H1 (cell line): ENCODE data around the gene GXYLT1. TPM values are rescaled to one million over a fixed set of nuclear protein-coding genes. Genes with fewer than 3 reads are reported as not detected.

Experiments used
- CTCF ChIA-PET: fragments of 300-600 bp; sonication (Branson Sonifier 250); formaldehyde crosslinking; loops from one replicate; lab custom pipeline; 2021; ENCODE audit not compliant: partially characterized antibody; lab: Charles Lee
- POLR2A ChIA-PET: fragments of 300-600 bp; sonication (Branson Sonifier 250); formaldehyde crosslinking; loops from one replicate; lab custom pipeline; 2021; ENCODE audit warnings: inconsistent platforms; ENCODE audit not compliant: partially characterized antibody; lab: Charles Lee
- DNase-seq, 2 experiments: peaks; one replicate each; pipeline versions ENCODE4 v3.0.0 to v3.0.0-alpha.2; 2010 to 2022; ENCODE audit warnings: low spot score in 2 of 2, low read depth in 1 of 2, mixed read lengths in 1 of 2
- FAIRE-seq: peaks from 2 replicates; lab custom pipeline; 2011; peaks lifted over from hg19 to GRCh38; lab: Jason Lieb, UNC
- H2AFZ ChIP-seq: 2 replicates; pipeline ENCODE4 v1.8.1; 2012; ENCODE audit warnings: low read length, inconsistent platforms
- H2AK5ac ChIP-seq: 2 replicates; pipeline ENCODE4 v1.6.1; 2013; ENCODE audit warnings: low read depth, low read length
- H2BK120ac ChIP-seq: replicated peaks from 2 replicates; pipeline ENCODE3; 2013; ENCODE audit warnings: low read depth, low read length, inconsistent platforms
- H2BK12ac ChIP-seq: 2 replicates; pipeline ENCODE4 v1.6.1; 2013; ENCODE audit warnings: low read depth, low read length
- H2BK15ac ChIP-seq: 2 replicates; pipeline ENCODE4 v1.6.1; 2013; ENCODE audit warnings: low read length
- H2BK20ac ChIP-seq: 2 replicates; pipeline ENCODE4 v1.6.1; 2013; ENCODE audit warnings: low read length
- H2BK5ac ChIP-seq: 2 replicates; pipeline ENCODE4 v1.6.1; 2013; ENCODE audit warnings: low read depth, low read length
- H3K14ac ChIP-seq: 2 replicates; pipeline ENCODE4 v1.6.1; 2013; ENCODE audit warnings: inconsistent platforms; ENCODE audit not compliant: insufficient read length
- H3K18ac ChIP-seq: 2 replicates; pipeline ENCODE4 v1.6.1; 2013; ENCODE audit warnings: low read length; ENCODE audit errors: extremely low read depth
- H3K23ac ChIP-seq: 2 replicates; pipeline ENCODE4 v1.6.1; 2013; ENCODE audit warnings: inconsistent platforms; ENCODE audit not compliant: insufficient read length
- H3K23me2 ChIP-seq: 2 replicates; pipeline ENCODE4 v1.6.1; 2013; ENCODE audit warnings: low read depth, low read length
- H3K27ac ChIP-seq: 2 replicates; pipeline ENCODE4 v1.6.1; 2011; ENCODE audit warnings: low read depth, low read length, inconsistent platforms
- H3K27me3 ChIP-seq, 4 experiments: replicated peaks in 1 of 4; 1 replicate in 1 of 4; 2 replicates in 3 of 4; pipeline versions ENCODE4 v1.6.1 to v1.8.1; 2011 to 2013; ENCODE audit warnings: low read length in 3 of 4, mild to moderate bottlenecking in 3 of 4, inconsistent platforms in 2 of 4, mixed read lengths in 2 of 4, moderate library complexity in 1 of 4; ENCODE audit not compliant: control insufficient read depth in 3 of 4, insufficient read depth in 3 of 4; ENCODE audit errors: extremely low read depth in 1 of 4
- H3K36me3 ChIP-seq, 4 experiments: 2 replicates each; pipeline versions ENCODE4 v1.6.1 to v1.8.1; 2011 to 2013; ENCODE audit warnings: mild to moderate bottlenecking in 4 of 4, low read length in 3 of 4, moderate library complexity in 2 of 4, control low read depth in 1 of 4, inconsistent platforms in 1 of 4; ENCODE audit not compliant: insufficient read depth in 4 of 4, control insufficient read depth in 2 of 4
- H3K4ac ChIP-seq: replicated peaks from 2 replicates; pipeline ENCODE3; 2013; ENCODE audit warnings: low read length, low read depth, mixed read lengths, inconsistent platforms; ENCODE audit not compliant: insufficient read length
- H3K4me1 ChIP-seq, 4 experiments: replicated peaks in 1 of 4; 1 replicate in 1 of 4; 2 replicates in 3 of 4; pipeline versions ENCODE4 v1.6.1 to v1.8.1; 2011 to 2013; ENCODE audit warnings: low read length in 3 of 4, inconsistent platforms in 2 of 4, mixed read lengths in 1 of 4; ENCODE audit not compliant: insufficient read depth in 4 of 4, control insufficient read depth in 3 of 4
- H3K4me2 ChIP-seq, 2 experiments: 2 replicates each; pipeline versions ENCODE4 v1.6.1 to v1.8.1; 2011 to 2013; ENCODE audit warnings: low read depth in 2 of 2, low read length in 2 of 2, control low read depth in 1 of 2, inconsistent platforms in 1 of 2, mild to moderate bottlenecking in 1 of 2; ENCODE audit not compliant: insufficient read depth in 1 of 2
- H3K4me3 ChIP-seq, 4 experiments: fragments of 200-600, 300-600 bp in 1 of 4; sonication (generic), shearing (Covaris generic), sonication (Bioruptor Twin) in 1 of 4; 2 replicates each; pipeline versions ENCODE4 v1.5.1 to v1.8.1; 2011 to 2016; ENCODE audit warnings: low read length in 4 of 4, low read depth in 3 of 4, control low read depth in 2 of 4, inconsistent platforms in 2 of 4, mild to moderate bottlenecking in 2 of 4, mixed read lengths in 1 of 4, moderate library complexity in 1 of 4; ENCODE audit not compliant: insufficient read depth in 2 of 4; ENCODE audit errors: extremely low read depth in 1 of 4
- H3K56ac ChIP-seq: replicated peaks from 2 replicates; pipeline ENCODE3; 2013; ENCODE audit warnings: low read depth, mild to moderate bottlenecking, mixed read lengths, low read length, inconsistent platforms; ENCODE audit not compliant: insufficient read length
- H3K79me1 ChIP-seq: 2 replicates; pipeline ENCODE4 v1.6.1; 2013; ENCODE audit warnings: low read depth, low read length, control low read depth
- H3K79me2 ChIP-seq, 2 experiments: 2 replicates each; pipeline versions ENCODE4 v1.6.1 to v1.8.1; 2012 to 2013; ENCODE audit warnings: low read length in 2 of 2, mild to moderate bottlenecking in 2 of 2, inconsistent platforms in 1 of 2; ENCODE audit not compliant: insufficient read depth in 2 of 2, control insufficient read depth in 1 of 2
- H3K9ac ChIP-seq, 4 experiments: replicated peaks in 1 of 4; 1 replicate in 1 of 4; 2 replicates in 3 of 4; pipeline versions ENCODE4 v1.6.1 to v1.8.1; 2011 to 2013; ENCODE audit warnings: low read depth in 3 of 4, low read length in 3 of 4, control low read depth in 2 of 4, mild to moderate bottlenecking in 2 of 4, moderate library complexity in 2 of 4, inconsistent platforms in 1 of 4; ENCODE audit errors: extremely low read depth in 1 of 4
- H3K9me3 ChIP-seq, 2 experiments: 2 replicates each; pipeline versions ENCODE4 v1.6.1 to v1.8.1; 2012 to 2013; ENCODE audit warnings: mild to moderate bottlenecking in 2 of 2, moderate library complexity in 2 of 2, control low read depth in 1 of 2, inconsistent platforms in 1 of 2, low read depth in 1 of 2, low read length in 1 of 2, mixed read lengths in 1 of 2; ENCODE audit not compliant: insufficient read depth in 2 of 2
- H4K20me1 ChIP-seq, 2 experiments: replicated peaks in 1 of 2; 2 replicates each; pipeline versions ENCODE3 to v1.8.1; 2011 to 2013; ENCODE audit warnings: inconsistent platforms in 2 of 2, low read length in 2 of 2, mild to moderate bottlenecking in 1 of 2; ENCODE audit not compliant: insufficient read depth in 2 of 2, control insufficient read depth in 1 of 2
- H4K5ac ChIP-seq: 2 replicates; pipeline ENCODE4 v1.6.1; 2013; ENCODE audit warnings: low read length, low read depth, mixed read lengths, inconsistent platforms; ENCODE audit not compliant: insufficient read length
- H4K8ac ChIP-seq: 2 replicates; pipeline ENCODE4 v1.8.0; 2013; ENCODE audit warnings: mild to moderate bottlenecking, moderate library complexity, low read length, inconsistent platforms; ENCODE audit not compliant: insufficient read depth; ENCODE audit errors: extremely low read depth
- H4K91ac ChIP-seq: replicated peaks from 2 replicates; pipeline ENCODE3; 2013; ENCODE audit warnings: low read length, mixed read lengths, inconsistent platforms; ENCODE audit not compliant: insufficient read length
- CBX5 ChIP-seq: fragments of 300-800, 300-1000 bp; sonication (generic); IDR thresholded peaks from 2 replicates; pipeline ENCODE4 v1.7.1; 2016; ENCODE audit warnings: antibody characterized with exemption, low read length, low read depth
- KDM1A ChIP-seq: fragments of 200-600, 300-600 bp; sonication (generic); IDR thresholded peaks from 2 replicates; pipeline ENCODE4 v1.7.1; 2016; ENCODE audit warnings: mild to moderate bottlenecking, low read length, borderline replicate concordance
- MAFK ChIP-seq: IDR thresholded peaks from 2 replicates; pipeline ENCODE4 v1.6.1; 2012; ENCODE audit warnings: low read depth, mild to moderate bottlenecking, improper control_type of control experiment, low read length
- SIRT6 ChIP-seq: IDR thresholded peaks from one replicate; pipeline ENCODE4 v1.7.1; 2012; ENCODE audit warnings: low read length, inconsistent platforms
- ZNF274 ChIP-seq: IDR thresholded peaks from 2 replicates; pipeline ENCODE4 v1.7.0; 2012; ENCODE audit warnings: low read length, borderline replicate concordance; ENCODE audit errors: extremely low read depth
- WGBS, 2 experiments: shearing (Covaris generic) in 1 of 2; methylation state at CpG; one replicate each; pipeline versions ENCODE4 v1.1.6 to v1.1.7; 2013 to 2015; ENCODE audit warnings: low lambda C conversion rate in 2 of 2, mixed read lengths in 2 of 2, inconsistent platforms in 1 of 2, low coverage in 1 of 2, missing lambda C conversion rate in 1 of 2; ENCODE audit not compliant: insufficient replicate concordance in 2 of 2, insufficient coverage in 1 of 2, insufficient read length in 1 of 2; ENCODE audit errors: extremely low coverage in 1 of 2, missing lambda C conversion rate in 1 of 2; 5-methylcytosine and 5-hydroxymethylcytosine counted together
- polyA plus RNA-seq, 7 experiments: library from polyadenylated mRNA; depleted of rRNA in 3 of 7; stranded (reverse) in 5 of 7; unstranded in 2 of 7; fragments of >200 nt in 5 of 7; fragments of 200-250 nt in 2 of 7; gene quantifications; 1 replicate in 5 of 7; 2 replicates in 1 of 7; 4 replicates in 1 of 7; pipeline versions ENCODE4 v1.2.1 to v1.2.3, GENCODE V29; 2011 to 2013; ENCODE audit warnings: missing spikeins in 2 of 7, mixed read lengths in 2 of 7
- total RNA-seq: library from RNA; stranded (reverse); fragmentation: NEBNext Ultra II Directional; extraction: Animal tissue kit (Norgen Biotek cat#: 25700); gene quantifications from 2 replicates; pipeline ENCODE4 v1.2.1, GENCODE V29; 2021

GXYLT1 gene
- total and polyA plus RNA-seq, 2 of the 8 experiments (the other 6 are each of a cell fraction or from before 2014, with no cell fraction given), result 3.1 to 10.7 TPM

DNA sequence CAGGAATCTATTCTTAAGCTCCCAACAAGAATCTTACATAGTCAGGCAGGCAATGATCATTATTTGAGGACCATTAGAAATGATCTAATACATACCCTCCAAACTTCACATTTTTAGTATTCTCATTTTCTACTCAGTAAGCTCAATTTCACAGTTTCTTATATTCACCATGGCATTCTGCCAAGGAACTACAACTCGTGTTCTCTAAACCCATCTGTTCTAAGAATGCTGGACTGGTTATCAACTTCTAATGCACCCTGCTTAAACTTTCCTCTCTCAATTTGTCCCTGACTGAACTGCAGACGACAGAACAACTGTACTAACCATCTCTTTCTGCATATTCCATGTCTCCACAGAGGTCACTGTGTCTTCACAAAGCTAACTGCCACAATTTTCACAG, 58.6 kb downstream of the GXYLT1 start:
- no peak overlapping the region for H2BK12ac ChIP-seq
- H4K91ac ChIP-seq, result no peak overlapping the region
- WGBS, 2 experiments, result 79% methylated on average over 2 of the region's 2 CpGs; no CpG with 5 or more reads in 1 of the 2 experiments
- no peaks in the 10 kb centered on the region for H3K79me2 ChIP-seq
- POLR2A ChIA-PET, result no interaction called here
- H3K14ac ChIP-seq, result no peak overlapping the region
- CTCF ChIA-PET, result interaction anchor here (1.2 to 1.3 kb wide), 2 partner anchors 14 to 246 kb away, joined by 3 to 4 read pairs; no protein-coding TSS in a partner anchor
- no peak overlapping the region for H2BK15ac ChIP-seq
- FAIRE-seq (no peak), DNase-seq (no peak)
- H3K27me3 ChIP-seq, result no peaks in the 10 kb centered on the region
- H4K8ac ChIP-seq, result no peak overlapping the region
- H3K23me2 ChIP-seq, result no peaks in the 10 kb centered on the region
- no peak overlapping the region for H3K27ac ChIP-seq
- no peaks in the 10 kb centered on the region for H3K4me1 ChIP-seq
- H3K36me3 ChIP-seq, result no peaks in the 10 kb centered on the region; a peak in 1 of 8 replicates
- H4K5ac ChIP-seq, result no peak overlapping the region
- H3K4me3 ChIP-seq, result no peak overlapping the region
- H3K79me1 ChIP-seq, result no peaks in the 10 kb centered on the region
- H3K9ac ChIP-seq, result no peak overlapping the region
- no peak overlapping the region for H2AK5ac ChIP-seq
- H3K9me3 ChIP-seq, result no peaks in the 10 kb centered on the region
- H3K23ac ChIP-seq, result no peak overlapping the region
- H3K18ac ChIP-seq, result no peak overlapping the region
- H2AFZ ChIP-seq, result no peak overlapping the region
- H3K4me2 ChIP-seq, result no peak overlapping the region
- no peaks in the 10 kb centered on the region for H4K20me1 ChIP-seq
- TF ChIP-seq CBX5, result no peak
- TF ChIP-seq KDM1A, result no peak
- TF ChIP-seq SIRT6, result no peak
- TF ChIP-seq ZNF274, result no peak
- TF ChIP-seq MAFK, result no peak
- no peak overlapping the region for H2BK20ac ChIP-seq
- H3K4ac ChIP-seq, result no peak overlapping the region
- H2BK5ac ChIP-seq, result no peak overlapping the region
- no peak overlapping the region for H3K56ac ChIP-seq
- H2BK120ac ChIP-seq, result no peak overlapping the region
